NOMO-1 (cell line): Measurements from ENCODE around the gene ATOSB.

Experiments
- DNase-seq, 2 experiments: peaks; one replicate each; lab custom pipeline; 2025; ENCODE audit not compliant: unreplicated experiment in 2 of 2; lab: John Stamatoyannopoulos, UW

Gene ATOSB

DNA sequence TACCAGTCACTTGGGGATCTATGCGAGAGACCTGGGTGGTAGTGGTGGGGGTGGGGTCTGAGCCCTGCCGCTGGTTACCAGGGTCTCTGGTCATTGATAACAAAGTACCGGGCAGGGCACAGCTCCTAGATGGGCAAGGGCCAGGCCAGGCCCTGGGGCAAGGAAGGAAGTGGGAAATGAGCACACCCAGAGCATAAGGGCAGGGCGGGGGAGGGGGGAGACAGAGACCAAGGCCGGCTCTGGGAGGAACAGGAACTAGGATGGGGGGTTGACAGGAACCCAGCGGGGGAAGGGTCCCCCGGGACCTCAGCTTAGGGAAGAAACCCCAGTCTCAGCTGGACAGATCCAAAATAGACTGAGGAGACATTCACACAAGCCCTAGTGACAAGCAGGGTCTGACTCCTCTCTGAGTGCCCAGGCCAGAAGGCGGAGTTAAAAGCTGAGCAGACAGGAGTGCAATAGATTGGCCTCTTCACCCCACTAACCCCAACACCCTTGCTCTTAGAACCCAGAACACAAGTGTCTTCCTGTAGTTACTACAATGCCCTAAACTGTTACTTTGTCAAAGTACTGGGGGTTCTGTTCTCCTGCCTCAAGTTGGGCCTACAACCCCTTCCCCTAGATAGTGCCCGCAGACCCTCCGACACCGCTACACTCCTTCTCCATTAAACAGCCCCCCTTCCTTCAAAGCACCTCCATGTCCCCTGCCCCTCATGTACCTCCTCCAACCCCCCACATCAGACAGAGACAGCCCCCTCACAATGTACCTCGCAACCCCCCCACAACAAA is 628 bp downstream of the ATOSB start:
- DNase-seq, result peak; percentile 79 to 87

DNA sequence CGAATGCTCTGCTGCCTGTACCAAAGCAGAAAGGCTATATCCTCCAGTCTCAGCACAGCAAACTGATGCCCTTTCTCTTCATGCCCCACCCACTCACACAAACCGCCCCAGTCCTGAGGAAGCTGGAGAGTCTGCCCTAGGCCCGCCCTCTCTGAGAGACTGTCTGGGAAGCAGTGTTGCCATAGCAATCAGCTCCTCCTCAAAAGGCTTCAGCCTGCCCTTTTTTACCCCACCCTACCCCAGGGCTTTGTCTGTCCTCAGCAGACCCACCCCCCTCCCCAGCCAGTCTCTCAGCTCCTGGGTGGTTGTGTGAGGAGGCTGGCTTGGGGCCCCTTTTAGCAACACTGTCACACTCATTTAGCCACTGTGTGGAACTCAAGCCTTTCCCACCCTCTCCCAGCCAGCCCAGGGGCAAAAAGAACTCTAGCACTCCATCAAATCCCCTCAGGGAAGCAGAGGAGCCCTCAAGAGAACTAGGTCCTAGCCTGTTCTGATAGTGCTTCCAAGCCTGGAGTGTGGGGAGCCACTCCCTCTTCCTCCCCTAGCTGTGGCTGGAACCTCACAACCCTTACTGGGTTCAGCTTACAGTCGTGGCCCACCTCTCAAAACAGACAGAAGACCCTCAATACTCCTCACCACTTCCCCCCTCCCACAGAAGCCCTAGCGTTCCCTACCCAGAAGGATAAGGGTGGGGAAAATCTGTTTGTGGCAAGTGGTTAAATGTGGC is 1.4 kb downstream of the ATOSB start:
- DNase-seq, result peak; percentile 89 to 95

DNA sequence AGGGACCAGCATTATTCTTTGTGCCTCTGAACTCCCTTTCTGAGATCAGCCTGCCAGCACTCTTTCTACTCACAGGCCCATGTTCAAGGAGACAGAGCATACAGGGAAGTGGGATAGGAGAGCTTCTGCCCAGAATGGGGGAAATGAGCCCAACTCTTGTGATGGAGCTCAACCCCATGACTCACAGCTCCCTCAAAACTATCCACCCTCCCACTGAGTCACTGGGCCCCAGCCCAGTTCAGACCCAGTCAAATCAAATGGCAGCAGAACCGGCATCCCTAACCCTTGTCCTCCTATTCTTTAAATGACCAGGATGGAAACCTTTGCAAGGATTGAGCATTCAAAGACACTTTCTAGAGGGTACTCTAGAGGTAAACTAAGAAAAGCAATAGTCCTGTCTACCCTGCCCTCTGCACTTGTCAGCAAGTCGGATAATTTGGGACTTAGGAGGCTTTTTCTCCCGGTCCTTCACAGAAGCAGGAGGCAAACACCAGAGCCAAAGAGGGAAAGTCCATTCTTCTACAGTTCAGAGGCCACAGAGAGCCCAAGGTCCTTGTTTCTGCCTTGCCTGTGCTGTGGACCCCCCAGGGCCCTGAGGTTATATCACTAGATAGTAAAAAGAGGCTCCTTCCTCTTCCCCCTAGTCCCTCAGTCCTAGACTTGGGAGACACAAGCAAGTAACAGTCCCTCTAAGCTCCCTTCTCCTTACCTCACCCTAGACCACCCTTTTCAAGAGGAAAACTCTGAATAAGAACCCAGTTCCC is 3.2 kb downstream of the ATOSB start:
- peak in 1 of 2 experiments; percentile 20 for DNase-seq

DNA sequence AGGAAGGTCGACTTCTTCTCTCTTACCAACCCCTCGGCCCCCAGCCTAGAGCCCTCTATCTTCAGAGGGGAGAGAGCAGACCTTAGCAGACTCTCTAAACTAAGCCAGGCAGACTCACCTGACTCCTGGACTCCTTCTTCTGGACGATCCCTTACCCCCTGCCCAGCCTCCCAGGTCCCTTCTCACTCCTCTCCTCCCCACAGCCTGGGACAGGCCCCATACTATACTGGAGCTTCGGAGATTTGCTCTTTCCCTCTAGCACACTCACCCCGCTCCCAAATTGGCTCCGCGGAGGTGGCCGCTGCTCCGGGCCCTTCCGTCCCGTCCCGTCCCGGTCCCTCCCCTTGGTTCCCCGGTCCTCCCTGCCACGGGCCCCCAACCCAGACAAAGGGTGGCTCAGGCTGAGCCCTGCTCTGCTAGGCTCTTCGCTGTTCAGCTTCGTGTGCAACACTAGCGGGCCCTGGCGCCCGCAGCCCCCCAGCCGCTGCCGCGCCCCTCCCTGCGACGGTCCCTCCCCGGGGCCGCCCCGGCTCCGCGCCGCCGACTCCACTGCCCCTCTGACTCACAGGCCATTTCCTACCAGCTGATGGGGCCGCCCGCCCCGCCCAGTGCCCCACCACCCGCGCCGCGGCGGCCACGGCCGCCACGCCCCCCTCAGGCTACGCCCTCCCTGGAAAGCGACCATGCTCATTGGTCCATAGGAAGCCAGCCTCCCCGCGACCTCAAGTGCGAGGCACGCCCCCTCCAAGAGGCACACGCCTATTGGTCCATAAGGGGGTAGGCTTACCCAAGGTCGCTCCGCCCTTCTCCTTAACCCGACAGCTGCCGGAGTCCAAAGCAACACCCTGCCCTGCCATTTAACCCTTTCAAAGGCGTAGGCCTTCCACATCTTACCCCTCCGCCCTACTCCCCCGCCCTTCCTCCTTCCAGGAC is 4.4 kb downstream of the ATOSB start:
- DNase-seq, result peak; percentile 99

DNA sequence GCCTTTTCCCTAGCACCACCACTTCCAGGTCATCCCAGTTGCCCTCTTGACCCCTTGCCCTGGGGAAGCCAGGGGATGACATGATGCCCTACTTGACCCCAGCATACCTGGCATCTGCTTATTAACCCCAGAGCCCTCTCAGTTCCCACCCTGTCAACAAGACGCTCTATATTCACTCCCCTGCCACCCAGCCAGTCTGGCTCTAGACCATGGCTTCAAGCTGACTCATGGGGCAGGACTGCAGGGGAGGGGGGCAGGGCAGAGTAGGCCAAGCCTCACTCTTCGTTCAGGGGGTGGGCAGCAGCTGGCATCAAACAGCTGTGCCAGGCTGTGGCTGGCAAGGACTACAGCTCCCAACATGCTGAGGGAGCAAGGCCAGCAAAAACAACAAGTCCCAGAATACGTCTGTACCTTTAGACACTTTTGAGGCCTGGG is 5.3 kb downstream of the ATOSB start:
- no peak for DNase-seq

DNA sequence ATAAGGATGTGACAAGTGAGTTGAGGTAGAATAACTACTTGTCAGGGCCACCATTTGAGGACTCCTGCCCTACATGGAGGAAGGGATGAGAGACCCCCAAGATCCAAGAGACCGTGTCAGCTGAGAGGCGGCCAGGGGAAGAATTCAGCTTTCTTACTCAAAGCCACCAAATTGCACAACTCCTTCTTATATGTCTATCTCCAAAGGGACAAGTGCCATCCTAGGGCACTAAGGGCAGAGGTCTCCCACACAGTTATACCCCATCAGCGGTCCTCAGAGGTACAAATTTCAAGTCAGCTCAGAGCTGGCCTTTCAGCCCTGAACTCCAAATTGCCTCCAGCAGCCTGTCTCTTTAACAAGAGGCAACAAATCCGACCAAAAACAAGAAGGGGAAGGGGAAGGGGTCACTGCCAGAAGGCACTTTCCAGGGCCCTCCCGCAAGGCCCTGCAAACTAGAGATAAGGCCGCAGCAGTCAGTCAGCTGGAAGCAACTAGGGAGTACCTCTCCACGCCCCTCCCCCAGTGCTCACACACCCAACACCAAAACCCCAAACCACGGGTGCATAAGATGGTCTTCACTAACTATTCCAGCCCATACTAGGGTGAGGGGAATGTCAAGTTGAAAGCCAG is 6.6 kb downstream of the ATOSB start:
- DNase-seq, result no peak

DNA sequence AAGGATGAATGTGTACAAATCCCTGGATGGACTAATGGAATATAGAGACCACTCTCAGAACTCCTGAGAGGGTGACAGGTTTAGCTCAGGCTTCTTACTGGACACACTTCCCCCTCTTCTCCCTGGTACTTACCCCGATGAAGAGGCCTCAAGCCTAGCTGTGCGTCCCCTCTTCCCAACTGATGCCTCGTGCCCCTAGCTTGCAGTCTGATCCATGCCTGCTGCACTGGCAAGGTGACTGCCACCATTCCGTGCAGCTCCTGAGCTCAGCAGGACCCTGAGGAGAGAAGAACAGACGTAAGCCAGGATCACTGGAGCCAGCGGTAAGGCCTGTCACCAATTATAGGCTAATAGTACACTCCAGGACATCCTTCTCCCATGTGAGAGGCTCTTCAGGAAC is 7.2 kb downstream of the ATOSB start:
- no peak for DNase-seq

DNA sequence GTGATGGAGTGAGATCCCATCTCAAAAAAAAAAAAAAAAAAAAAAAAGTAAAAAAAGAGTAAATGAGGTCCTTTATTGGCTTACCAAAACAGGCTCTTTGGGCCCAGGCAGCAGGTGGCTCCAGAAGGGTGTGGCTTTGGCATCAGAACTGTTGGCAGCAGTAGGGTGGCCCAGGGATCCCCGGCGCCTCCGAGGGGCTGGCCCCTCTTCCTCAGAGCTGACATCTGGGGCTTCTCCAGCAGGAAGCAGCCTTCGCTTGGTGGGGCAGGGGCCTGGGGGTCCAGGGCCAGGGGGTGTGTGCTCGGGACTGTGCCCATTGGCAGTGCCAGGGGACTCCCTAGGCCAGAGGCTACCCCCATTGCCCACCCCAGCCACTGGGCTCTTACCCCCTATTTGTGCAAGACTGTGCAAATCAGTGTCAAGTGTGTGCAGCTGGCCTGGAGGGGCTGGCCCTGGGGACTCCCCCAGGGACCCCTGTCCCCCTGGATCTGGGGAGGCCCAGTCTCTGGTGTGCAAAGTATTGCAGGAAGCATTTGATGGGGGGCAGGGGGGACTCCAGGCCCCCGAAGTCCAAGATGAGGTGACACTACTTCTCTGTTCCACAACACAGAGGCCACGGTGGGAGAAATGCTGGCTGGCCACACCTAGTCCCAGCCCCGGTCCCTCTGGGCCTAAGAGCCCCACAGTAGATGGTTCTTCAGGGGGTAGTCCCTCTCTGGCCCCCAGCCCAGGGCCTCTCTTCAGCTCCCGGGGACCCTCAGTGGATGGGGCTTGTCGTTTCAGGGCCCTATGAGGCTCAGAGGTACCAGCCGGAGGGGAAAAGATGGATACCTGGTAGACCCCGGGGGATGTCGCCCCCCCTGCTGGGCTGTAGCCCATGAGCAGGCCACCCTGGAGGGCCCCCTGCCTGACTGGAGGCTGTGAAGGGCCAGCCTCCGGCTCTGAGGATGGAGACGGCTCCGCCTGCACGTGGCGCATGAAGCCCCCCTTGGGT is 8.1 kb downstream of the ATOSB start:
- no peak for DNase-seq

DNA sequence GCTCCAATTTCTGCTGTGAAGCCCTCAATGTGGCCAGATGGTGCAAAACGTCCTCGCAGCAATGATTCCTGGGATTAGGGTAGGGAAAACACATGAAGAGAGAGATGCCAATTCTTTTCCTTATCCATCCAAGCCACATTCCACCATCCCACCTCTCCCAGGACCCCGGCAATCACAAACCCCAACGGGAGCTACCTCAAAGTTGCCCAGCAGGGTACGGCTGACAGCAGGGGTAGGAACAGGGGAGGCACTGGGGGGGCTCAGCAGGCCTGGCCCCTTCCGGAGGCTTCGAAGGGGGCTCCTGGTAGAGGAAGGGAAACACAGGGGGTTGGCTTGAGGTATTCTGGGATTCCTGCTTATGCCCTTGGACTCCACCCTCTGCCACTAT is 9.3 kb downstream of the ATOSB start:
- no peak for DNase-seq

DNA sequence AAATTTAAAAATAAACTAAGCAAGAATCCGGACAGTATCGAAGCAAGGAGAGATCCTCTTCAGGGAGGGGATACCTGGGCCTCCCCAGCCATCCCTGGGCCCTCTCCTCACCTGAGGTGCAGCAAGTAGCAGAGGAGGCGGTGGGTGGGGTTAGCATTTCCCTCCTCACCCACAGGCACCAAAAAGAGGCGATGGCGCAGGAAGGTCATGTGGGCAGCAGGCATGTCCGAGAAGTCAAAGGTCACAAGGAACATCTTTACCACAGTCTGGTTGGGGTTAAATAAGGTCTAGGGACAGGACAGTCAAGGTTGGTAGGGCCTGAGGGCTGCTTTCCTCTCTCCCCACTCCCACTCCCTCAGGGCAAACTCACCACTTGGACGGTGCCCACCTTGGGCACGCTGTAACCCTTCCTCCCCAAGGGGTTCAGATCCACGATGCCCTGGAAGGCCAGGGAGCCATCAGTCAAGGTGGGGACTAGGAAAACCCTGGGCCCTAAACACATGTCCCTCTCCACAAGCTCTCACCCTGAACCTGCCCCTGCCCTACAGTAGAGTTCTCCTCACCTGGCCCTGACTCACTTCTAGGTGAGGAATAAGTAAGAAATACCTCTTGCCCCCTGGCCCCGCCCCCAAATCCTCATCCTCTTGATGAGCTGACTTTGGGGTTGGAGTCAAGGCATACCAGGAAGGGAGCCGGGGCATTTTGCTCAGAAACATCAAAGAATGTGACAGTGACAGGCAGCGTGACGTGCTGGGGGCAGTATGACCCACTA is 9.9 kb downstream of the ATOSB start:
- DNase-seq, result no peak

DNA sequence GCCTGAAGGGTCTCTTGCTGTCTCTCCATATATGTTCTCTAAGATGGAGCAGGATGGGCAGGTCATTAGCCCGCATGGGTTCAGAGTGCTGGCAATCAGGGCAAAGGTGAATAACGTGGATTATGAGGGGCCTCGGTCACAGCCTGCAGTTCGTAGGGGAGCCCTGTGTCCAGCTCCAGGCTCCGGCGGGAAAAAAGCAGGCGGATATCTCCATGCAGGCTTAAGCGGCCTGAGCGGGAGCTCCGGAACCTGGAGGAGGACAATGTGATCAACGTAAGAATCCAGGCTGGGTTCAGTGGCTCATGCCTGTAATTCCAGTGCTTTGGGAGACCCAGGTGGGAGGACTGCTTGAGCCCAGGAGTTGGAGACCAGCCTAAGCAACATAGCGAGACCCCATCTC is 10.5 kb downstream of the ATOSB start:
- DNase-seq, result no peak

DNA sequence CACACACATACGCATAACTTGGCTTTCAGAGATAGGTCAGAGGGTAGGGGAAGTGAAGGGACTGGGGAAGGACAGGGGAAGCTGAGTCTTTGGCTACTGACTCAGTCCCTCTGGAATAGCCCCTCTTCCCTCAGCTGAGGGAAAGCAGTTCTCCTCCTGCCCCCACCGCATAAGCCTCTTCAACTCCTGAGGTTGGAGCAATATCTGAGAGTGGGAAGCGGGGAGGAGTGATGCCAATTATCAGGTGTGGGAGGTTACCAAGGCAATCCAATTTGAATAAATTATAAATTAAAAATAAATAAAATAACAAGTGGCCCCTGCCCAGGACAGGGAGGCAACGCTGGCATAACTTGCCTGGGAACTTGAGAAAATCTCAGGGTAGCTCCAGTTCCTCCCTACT is 11.1 kb downstream of the ATOSB start:
- DNase-seq, result no peak

DNA sequence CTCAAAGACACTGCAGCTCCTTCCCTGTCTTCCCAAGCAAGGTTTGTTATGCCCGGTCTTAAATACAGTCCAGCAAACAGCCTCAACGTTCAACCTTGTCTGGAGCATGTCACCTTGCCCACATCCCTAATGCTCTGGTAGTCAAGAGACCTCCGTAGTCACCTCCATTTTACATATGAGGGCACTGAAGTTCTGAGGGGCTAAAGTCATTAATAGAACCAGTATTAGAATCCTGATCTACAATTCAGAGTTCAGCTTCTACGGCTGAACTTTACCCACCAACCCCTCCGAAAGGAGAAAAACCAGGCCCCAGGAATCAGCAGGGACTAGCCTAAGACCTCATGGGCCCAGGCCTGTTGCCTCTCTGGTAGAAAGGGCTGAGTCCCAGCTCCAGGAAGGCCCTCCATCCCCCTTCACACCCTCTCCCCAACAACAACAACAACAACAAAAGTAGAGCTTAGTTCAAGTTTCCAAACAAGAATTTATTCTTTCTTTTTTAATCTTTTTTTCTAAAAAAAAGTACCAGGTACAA is 11.9 kb downstream of the ATOSB start:
- no peak for DNase-seq

DNA sequence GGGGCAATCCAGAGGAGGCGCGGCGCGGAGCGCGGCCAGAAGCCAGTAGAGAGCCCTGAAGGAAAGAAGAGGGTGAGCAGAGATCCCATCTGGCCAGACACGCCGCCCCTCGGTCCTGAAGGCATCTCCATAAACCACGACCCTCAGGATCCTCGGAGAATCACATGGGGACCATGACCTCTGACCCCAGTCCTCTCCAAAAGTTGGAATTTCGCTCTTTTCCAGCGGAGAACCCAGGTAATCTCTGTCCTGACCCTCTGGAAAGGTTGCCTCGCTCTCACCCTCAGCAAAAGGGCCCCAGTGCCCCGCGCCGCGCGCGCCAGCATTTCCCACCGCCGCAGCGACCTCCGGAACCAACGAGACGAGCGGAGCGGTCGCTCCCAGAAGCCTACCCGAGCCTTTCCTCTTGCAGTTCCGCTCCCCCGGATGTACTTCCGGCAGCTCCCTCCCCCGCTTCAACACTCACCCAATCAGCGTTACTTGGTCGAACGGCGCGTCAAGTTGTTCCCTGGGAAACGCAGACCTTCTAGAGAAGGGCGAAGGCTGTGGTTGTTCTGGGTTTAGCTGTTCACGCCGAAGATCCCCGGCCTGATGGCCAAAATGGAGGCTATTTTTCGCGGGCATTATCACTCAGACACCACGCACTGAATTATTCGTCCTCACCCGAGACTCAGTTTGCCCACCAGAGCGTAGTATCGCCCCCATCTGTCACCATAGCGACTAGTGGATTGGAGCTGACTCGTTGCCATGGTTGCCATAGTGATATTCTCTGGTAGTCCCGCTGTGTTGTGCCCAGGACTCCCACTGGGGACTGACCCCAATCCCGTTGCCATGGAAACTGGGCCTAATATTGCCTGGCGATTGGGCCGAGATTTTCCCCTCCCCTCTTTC is 12.6 kb downstream of the ATOSB start, which contains the start of gene STOML2:
Gene STOML2 (minus strand): TSS at position 363 of the 891 bp plus-strand sequence. CDS start 37 bp downstream, at position 326.
- peak; percentile 96 to 98 for DNase-seq

DNA sequence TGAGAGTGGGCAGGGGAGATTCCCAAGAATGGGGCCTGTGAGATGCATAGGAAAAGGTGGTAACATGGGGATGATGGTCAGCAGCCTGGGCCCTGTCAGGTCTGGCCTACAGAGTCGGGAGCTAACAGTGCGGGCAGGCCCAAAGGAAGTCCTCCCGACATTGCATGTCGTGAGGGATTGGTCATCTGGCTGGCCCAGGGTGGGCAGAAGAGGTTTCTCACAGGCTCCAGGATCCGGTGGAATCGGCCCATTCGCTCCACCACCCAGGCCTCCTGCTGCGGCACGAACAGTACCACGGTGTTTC is 13.2 kb downstream of the ATOSB start:
- no peak for DNase-seq

DNA sequence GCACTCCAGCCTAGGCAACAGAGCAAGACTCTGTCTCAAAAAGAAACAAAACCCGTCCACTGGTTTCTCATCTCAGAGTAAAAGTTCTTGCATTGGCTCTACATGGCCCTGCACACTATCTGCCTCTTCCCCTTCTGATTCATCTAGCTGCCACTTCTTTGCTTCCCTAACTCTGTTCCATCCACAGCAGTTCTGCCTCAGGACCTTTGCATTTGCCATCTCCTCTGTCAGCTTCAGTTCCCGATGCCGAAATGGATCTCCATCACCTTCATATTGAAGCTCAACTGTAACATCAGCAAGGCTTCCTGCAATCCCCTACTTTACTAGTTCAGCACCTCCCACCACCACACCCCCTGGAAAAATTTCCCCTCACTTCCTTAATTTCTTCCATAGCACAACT is 18.1 kb downstream of the ATOSB start:
- no peak for DNase-seq
